IMR-90 (cell line): ENCODE data around the gene ATXN10.

Source experiments
- FOS ChIP-seq: fragments of 150-350 bp; IDR thresholded peaks from 2 replicates; pipeline ENCODE4 v1.6.1; 2016; ENCODE audit warnings: low read depth, low read length
- RFX5 ChIP-seq: IDR thresholded peaks from 2 replicates; pipeline ENCODE4 v1.8.0; 2012; ENCODE audit warnings: low read depth, mild to moderate bottlenecking, low read length, moderate library complexity
- TF ChIP-seq, protein P1 (sequence below): conservative IDR thresholded peaks from 2 replicates; pipeline ENCODE4 v1.5.1; 2012; ENCODE audit warnings: mild to moderate bottlenecking, low read depth, low read length, improper control_type of control experiment

DNA sequence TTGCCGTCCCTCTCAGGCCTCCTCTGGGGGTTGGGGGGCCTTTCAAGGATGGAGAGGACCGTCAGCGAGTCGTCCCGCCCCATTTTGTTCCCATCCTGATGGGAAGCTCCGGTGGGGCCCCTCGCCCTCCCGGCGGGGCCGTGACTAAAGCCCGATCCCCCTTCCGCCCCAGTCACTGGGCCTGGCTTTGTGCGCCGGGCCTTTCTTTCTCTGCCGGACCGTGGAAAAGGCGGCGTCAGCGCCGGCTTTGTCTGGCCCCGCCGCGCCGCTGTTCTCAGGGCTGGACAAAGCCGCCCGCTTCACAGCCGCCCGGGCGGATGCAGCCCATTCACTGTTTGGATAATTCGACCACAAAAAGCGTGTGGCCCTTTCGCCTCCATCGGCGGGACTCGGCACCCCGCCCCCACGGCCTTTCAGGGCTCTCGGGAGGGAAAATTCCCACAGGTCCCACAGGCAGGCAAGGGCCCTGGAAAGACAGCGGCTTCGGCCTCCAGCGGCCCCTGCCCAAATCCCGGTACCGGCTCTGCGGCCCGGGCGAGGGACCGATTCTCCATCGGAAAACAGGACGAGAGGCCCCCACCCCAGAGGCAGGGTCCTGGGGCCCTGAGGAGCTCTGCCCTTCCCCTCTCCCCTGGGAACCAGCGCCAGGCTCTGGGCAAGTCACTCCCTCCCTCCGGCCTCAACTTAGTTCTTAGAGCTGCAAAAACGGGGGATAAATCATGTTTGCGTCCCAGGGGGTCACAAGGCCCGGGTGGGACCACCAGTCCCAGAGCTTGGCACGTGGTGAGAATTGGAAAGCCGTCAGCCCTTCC is 218.1 kb downstream of the ATXN10 start:
- TF ChIP-seq, protein P1, sequence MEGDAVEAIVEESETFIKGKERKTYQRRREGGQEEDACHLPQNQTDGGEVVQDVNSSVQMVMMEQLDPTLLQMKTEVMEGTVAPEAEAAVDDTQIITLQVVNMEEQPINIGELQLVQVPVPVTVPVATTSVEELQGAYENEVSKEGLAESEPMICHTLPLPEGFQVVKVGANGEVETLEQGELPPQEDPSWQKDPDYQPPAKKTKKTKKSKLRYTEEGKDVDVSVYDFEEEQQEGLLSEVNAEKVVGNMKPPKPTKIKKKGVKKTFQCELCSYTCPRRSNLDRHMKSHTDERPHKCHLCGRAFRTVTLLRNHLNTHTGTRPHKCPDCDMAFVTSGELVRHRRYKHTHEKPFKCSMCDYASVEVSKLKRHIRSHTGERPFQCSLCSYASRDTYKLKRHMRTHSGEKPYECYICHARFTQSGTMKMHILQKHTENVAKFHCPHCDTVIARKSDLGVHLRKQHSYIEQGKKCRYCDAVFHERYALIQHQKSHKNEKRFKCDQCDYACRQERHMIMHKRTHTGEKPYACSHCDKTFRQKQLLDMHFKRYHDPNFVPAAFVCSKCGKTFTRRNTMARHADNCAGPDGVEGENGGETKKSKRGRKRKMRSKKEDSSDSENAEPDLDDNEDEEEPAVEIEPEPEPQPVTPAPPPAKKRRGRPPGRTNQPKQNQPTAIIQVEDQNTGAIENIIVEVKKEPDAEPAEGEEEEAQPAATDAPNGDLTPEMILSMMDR = no peak
- TF ChIP-seq RFX5 (no peak), FOS (no peak)
